CD4-positive, alpha-beta T cell treated with Interferon alpha-2 for 1 hour (primary cell): ENCODE results near the gene CCDC152.
"Not testable (repeated sequence)": the region's sequence is repeated elsewhere in the genome, so short reads cannot be mapped to it uniquely, and the experiment has no call there.

Experiments used
- DNase-seq, 2 donors: peaks; one replicate each; pipeline ENCODE4 v3.0.0-alpha.2; 2020 to 2022

Gene CCDC152, protein sequence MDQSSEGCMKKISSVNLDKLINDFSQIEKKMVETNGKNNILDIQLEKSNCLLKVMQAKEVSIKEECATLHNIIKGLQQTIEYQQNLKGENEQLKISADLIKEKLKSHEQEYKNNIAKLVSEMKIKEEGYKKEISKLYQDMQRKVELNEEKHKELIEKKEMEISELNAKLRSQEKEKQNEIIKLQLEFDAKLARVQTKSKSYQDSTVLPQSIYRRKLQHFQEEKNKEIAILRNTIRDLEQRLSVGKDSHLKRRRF

DNA sequence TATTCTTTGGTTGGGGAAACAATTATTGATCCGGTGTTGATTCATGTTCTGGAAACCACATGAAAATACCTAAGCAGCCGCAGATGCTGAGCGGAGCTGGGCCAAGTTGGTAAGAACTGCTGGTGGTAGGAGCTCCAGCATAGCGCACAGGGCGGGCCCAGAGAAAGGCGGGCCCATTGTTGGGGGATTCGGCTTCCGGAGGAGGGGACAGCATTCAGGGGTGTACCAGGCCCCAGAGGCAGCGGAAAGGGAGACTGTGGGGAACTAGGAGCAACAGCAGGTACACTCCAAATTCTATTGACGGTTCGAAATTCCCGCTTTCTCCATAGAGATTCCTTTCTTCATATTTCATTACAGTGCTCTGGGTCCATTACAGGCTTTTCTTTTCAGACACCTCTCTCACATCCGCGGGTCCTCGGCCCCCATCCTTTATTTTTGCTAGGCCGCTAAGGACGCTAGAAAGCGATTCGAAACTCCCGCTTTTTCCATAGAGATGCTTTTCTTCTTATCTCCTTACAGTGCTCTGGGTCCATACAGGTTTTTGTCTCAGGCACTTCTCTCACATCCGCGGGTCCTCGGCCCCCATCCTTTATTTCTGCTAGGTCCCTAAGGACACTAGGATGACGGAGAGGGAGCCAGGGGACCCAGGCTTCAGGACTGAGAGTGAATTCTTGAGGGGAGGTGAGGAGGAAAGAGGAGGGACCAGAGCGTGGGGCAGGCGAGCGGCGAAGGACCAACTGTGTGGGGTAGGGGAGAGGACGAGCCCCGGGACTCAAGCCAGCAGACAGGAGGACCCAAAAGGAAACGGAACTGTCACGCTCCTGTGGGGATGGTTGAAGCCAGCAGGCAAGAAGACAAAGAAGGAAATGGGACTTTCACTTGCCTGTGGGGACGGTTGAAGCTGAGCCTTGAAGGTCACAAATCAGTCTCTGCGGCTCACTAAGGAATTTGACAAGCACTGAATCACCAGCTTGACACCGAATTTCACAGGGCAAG, at the start of gene CCDC152:
CCDC152 (plus strand) TSS at position 213 of the 996 bp plus-strand sequence. CDS start 2,304 bp downstream, outside the sequence.
- peak; percentile 9 to 63 for DNase-seq

DNA sequence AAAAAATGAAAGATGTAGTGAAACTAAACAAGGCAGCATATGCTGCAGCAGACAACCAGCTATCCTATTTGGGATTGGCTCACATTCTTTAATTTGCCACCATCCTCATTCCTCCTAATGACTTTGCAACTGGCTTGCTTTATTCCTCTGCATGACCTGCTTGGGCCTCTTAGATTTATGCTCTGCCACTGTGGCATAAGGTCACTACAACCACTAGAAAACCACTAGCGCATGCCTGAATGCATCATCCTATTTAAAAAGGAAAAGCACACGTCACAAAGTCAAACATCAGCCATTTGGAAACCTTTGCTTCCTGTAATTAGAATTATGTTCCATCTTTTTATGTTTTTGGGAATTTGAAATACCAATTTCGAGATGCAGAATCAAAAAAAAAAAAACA, 40.8 kb upstream of the CCDC152 start:
- DNase-seq = no peak

DNA sequence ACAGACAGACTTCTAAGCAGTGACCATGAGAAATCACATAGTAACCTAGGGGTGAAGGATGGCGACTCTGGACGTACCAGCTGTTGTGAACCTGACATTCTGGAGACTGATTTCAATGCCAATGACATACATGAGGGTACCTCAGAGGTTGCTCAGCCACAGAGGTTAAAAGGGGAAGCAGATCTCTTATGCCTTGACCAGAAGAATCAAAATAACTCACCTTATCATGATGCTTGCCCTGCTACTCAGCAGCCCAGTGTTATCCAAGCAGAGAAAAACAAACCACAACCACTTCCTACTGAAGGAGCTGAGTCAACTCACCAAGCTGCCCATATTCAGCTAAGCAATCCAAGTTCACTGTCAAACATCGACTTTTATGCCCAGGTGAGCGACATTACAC, 38.0 kb upstream of the CCDC152 start:
- peak in 1 of 2 donors; percentile 28 for DNase-seq

DNA sequence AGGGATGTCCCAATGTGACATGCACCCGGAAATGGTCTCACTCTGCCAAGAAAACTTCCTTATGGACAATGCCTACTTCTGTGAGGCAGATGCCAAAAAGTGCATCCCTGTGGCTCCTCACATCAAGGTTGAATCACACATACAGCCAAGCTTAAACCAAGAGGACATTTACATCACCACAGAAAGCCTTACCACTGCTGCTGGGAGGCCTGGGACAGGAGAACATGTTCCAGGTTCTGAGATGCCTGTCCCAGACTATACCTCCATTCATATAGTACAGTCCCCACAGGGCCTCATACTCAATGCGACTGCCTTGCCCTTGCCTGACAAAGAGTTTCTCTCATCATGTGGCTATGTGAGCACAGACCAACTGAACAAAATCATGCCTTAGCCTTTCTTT, 37.6 kb upstream of the CCDC152 start:
- DNase-seq = peak in 1 of 2 donors; percentile 2

DNA sequence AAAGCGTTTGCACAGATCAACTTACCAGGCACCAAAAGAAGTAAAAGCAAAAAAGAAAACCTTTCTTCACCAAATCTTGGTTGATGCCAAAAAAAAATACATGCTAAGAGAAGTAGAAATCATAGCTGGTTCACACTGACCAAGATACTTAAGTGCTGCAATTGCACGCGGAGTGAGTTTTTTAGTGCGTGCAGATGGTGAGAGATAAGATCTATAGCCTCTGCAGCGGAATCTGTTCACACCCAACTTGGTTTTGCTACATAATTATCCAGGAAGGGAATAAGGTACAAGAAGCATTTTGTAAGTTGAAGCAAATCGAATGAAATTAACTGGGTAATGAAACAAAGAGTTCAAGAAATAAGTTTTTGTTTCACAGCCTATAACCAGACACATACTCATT, 36.4 kb upstream of the CCDC152 start:
- peak in 1 of 2 donors; percentile 17 for DNase-seq

DNA sequence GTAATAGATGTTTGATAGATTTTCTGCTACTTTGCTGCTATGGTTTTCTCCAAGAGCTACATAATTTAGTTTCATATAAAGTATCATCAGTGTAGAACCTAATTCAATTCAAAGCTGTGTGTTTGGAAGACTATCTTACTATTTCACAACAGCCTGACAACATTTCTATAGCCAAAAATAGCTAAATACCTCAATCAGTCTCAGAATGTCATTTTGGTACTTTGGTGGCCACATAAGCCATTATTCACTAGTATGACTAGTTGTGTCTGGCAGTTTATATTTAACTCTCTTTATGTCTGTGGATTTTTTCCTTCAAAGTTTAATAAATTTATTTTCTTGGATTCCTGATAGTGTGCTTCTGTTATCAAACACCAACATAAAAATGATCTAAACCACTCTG, 35.1 kb upstream of the CCDC152 start:
- DNase-seq = no peak

DNA sequence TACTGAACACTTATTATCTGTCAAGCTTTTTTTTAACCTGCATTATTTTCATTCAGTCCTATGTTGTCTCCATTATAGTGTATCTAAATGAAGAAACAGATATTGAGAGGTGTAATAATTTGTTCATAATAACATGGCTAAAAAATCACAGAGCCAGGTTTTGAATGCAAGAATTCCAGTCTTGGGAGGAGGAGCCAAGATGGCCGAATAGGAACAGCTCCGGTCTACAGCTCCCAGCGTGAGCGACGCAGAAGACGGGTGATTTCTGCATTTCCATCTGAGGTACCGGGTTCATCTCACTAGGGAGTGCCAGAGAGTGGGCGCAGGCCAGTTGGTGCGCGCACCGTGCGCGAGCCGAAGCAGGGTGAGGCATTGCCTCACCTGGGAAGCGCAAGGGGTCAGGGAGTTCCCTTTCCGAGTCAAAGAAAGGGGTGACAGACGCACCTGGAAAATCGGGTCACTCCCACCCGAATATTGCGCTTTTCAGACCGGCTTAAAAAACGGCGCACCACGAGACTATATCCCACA, 22.0 kb upstream of the CCDC152 start:
- not testable (repeated sequence) for DNase-seq

DNA sequence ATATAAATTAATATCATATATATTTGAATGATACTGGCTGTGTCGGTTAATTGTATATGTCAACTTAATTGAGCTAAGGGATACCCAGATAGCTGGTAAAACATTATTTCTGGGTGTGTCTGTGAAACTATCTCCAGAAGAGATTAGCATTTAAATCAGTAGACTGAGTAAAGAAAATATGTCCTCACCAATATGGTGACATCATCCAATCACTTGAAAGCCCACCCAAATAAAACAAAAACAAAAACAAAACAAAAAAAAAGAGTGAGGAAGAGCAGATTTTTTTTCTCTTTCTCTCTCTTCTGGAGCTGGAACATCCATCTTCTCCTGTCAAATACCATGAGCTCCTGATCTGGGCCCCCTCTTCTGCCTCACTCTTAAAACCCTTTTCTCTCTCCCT, 15.7 kb upstream of the CCDC152 start:
- no peak for DNase-seq

DNA sequence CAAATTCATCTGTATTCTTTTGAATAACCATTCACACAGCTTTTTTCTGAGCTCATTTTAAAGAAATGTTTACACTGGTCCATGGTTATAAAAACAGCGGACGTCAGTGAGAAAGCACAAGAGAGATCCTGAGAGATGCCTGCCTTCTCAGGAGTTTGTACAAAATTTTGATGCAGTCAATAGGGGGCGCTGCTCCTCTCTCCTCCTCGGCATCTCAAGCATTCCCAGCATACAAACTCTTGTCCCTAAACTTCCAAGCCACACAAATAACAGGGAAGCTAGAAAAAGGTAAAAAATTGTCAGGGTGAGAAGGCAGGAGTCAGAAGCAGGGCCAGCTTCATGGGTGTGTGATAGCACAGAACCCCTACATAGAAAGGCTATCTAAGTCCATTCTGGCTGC, 11.2 kb upstream of the CCDC152 start:
- DNase-seq = no peak

DNA sequence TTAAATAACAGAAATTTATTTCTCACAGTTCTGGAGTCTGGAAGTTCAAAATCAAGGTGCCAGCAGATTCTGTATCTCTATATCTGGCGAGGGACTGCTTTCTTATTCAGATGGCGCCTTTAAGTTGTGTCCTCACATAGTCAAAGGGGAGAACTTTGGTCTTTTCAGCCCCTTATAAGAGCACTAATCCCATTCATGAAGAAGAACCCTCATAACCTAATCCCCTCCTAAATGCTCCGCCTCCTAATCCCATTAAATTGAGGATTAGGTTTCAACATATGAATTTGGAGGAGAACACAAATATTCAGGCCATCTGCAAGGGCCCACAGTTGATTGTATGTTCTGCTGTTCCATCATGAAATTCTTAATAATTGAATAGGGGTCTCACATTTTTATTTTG, 10.8 kb upstream of the CCDC152 start:
- DNase-seq = no peak

DNA sequence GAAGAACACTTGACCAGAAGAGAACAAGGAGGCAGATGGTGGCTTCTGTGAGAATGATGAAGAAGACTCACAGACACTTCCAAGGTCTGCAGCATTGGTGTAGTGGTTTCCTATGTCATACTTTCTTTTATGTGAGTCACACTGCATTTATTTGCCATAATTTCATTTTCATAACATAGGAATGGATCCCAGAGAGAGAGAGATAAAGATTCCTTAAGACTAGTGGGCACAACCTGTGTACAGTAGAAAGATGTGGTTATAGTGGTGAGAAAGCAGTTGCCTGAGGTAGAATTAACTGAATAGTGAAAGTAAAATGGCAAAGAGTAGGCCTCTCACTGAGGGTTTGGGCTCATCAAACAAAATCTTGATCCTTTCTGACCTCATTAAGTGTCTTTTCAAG, 7.6 kb upstream of the CCDC152 start:
- peak in 1 of 2 donors; percentile 9 for DNase-seq

DNA sequence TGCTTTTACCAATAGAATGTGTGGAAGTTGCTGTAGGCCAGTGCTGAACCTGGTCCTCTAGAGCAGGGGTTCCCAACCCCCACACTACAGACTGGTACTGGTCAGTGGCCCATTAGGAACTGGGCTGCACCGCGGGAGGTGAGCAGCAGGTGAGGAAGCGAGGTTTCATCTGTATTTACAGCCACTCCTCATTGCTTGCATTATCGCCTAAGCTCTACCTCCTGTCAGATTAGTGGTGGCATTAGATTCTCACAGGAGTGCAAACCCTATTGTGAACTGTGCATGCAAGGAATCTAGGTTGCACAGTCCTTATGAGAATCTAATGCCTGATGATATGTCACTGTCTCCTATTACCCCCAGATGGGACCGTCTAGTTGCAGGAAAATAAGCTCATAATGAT, 6.1 kb upstream of the CCDC152 start:
- no peak for DNase-seq

DNA sequence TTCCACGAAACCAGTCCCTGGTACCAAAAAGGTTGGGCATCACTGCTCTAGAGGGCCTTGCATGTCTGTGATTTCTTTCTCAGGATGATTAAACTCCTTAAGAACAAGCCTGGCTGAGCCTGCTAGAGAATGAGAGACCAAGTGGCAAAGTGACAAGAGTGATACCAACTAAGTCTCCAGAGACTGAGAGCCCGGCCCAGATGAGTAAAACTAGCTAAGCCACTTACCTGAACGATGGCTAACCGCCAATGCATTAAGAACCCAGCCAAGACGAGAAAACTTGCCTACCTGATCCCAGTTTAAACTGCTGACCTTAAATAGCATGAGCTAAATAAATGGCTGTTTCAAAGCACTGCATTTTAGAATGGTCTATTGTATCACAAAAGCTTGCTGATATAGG, 5.6 kb upstream of the CCDC152 start:
- DNase-seq = no peak

DNA sequence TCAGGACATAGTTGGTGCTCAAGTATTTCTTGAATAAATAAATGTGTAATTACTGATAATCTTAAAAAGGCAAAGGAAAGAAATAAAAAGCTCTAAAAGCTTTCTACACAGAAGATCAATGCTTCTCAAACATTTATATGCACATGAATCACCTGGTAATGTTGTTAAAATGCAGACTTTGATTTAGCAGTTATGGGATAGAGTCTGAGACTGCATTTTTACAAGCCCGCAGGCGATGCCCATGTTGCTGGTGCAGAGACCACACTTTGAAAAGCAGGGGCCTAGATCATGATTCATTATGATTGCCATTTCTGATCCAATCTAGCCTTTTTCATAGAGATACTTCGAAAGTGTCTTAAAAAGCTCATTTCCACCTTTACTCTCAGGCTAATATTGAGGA, 3.5 kb upstream of the CCDC152 start:
- no peak for DNase-seq

DNA sequence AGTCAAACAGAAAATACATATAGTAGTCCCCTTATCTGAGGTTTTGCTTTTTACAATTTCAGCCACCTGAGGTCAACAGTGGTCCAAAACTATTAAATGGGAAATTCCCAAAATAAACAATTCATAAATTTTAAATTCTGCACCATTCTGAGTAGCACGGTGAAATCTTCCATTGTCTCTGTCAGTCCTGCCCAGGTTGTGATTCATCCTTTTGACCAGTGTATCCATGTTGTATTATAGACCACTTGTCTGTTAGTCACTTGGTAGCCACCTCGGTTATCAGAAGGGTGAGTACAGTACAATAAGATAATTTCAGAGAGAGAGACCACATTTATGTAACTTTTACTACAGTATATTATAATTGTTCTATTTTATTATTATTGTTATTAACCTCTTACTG, 2.8 kb downstream of the CCDC152 start:
- no peak for DNase-seq

DNA sequence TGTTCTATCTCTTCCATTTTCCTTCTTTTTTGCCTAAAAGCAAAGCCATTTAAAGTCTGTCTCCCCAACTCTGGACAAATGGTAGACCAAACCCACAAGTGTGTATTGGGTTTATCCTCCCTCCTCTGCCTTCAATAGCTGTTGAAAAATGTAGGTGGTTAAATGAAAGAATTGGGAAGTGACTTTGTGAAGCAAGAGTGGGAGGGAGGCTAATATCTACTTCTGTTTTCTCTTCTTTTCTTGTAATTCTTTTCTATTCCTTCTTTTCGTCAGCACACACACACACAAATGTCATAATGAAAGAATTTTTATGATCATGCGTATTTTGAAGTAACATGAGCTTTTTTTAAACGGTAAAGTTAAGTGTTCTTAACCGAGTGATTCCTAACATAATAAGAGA, 3.8 kb downstream of the CCDC152 start:
- no peak for DNase-seq

DNA sequence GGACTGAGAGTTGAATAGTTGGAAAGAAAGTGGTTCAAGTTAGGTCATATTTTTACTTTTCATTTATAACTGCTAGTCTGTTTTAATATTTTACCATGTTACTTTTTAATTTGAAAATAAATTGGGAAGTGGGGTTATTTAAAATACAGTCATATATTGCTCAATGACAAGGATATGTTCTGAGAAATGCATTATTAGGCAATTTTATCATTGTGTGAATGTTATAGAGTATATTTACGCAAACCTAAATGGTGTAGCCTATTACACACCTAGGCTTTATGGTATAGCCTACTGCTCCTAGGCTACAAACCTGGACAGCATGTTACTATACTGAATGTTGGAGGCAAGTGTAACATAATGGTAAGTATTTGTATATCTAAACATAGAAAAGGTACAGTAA, 5.2 kb downstream of the CCDC152 start:
- DNase-seq = no peak

DNA sequence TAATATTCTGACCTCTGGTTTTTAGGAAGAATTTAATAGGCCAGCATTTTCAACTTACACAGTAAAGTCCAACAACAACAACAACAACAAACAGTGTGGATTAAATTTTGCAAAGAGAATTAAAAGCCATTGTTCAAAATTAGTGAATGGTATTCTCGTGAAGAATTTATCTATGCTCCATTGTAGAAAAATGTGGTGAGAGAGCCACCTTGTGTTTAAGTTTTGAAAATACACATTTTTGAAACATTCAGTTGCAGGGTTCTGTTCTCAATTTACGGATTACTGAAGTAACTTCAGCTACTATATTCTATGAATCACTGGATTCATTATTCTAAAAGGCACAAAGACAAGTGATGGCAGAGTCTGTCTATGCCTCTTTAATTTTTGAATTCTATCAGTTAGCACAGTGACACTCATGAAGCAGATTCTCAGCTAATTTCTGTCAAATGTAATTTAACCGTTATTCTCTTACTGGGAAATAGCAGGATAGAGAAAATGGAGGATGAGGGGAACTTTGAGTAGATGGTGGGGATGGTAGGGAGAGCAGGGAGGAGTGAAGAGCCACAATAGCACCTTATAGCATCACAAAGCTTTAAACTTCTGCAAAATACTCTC, 11.0 kb downstream of the CCDC152 start:
- peak in 1 of 2 donors; percentile 43 for DNase-seq

DNA sequence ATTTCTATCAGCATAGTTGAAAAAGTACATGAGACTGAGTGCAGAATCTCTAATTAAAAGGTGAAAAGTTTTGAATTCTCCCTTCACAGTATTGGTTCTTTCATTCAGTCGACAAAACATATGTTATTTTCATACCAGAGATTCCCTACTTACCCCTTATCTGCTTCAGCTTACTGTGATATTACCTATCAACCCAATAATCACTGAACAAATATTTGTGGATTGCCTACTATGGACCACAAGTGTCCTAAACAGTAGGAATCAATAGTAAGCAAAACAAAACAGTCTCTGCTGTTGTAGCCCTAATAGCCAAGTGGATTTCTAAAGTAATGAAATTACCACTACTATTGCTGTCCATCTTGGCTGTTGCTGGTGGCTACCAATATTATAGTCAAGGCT, 11.5 kb downstream of the CCDC152 start:
- DNase-seq = no peak

DNA sequence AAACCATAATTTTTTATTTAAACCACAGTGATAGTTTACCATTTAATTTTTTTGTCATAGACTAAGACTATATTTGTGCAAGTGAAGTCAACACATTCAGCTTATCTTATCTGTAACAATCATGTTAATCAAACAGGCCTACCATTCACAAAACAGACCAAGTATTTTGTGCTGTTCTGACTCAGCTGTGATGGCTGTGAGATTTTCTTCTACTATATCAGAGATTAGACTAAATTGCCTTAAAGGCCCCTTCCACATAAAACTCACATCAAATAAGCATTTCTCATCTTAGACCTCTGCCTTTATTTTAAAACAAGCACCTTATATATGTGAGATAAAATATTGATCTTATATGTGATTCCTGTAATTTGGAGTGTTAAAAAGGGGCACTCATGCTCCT, 13.4 kb downstream of the CCDC152 start:
- DNase-seq = no peak

DNA sequence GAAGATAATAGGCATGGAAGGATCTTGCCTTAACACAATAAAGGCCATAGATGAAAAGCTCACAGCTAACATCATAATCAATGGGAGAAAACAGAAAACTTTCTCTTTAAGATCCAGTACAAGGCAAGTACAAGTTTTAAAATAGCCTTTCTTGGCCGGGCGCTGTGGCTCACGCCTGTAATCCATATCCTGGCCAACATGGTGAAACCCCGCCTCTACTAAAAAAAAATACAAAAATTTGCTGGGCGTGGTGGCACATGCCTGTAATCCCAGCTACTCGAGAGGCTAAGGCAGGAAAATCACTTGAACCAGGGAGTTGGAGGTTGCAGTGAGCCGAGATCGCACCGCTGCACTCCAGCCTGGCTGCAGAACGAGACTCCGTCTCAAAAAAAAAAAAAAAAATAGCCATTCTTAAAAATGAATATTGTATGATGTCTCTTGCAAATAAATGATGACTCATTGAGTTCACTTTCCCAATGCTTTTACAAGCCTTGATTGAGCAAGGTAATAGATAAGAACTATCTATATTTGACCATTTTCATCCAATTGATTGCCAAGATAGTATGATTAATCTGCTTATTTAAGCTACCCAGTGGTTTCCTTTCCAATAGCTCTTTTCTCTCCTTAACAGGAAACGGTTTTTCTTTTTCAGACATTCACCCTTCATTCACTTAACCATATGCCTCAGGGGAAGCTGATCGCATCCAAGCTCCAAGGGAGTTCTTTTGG, 15.8 kb downstream of the CCDC152 start:
- DNase-seq = no peak

DNA sequence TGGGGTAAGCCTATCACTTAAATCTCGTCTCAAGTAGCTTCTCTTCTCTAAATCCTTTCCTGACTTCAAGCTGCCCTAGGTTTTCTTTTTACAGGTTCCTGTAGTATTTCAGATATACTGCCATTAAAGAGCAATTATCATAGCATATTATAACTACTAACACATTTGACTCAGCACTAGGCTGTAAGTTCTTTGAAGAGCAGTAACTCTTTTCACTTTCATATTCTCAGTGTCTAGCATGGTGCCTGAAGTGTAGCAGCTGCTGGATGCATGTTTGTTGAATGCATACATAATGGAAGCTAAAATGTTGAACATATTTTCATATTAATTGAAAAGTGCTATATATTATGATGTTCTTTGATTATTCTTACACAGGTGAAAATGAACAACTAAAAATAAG, 22.5 kb downstream of the CCDC152 start:
- no peak for DNase-seq

DNA sequence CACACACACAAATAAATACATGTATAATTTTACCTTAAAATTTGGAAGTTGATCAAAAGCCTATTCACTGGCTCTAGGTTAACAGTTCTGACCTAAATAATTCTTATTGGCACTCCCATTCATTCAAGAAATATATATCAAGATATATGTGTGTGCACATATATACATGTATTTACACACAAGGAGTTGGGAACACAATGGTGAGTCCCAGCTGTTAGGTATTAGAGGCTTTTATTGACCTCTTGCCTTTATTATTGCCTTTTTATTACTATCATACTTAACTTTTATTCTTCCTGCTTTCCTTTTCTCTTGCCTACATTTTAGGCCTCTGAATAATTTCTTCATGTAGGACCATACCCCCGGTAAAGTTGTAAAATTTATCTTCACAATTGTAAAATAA, 25.0 kb downstream of the CCDC152 start:
- DNase-seq = no peak
